Measurements from ENCODE around the gene GSE1. TPM values are rescaled to one million over a fixed set of nuclear protein-coding genes. Genes with fewer than 3 reads are reported as not detected.

GSE1 gene
- total RNA-seq, 4 donors from 2014 or later, result 54.2 to 155 (median 71.9) TPM

DNA sequence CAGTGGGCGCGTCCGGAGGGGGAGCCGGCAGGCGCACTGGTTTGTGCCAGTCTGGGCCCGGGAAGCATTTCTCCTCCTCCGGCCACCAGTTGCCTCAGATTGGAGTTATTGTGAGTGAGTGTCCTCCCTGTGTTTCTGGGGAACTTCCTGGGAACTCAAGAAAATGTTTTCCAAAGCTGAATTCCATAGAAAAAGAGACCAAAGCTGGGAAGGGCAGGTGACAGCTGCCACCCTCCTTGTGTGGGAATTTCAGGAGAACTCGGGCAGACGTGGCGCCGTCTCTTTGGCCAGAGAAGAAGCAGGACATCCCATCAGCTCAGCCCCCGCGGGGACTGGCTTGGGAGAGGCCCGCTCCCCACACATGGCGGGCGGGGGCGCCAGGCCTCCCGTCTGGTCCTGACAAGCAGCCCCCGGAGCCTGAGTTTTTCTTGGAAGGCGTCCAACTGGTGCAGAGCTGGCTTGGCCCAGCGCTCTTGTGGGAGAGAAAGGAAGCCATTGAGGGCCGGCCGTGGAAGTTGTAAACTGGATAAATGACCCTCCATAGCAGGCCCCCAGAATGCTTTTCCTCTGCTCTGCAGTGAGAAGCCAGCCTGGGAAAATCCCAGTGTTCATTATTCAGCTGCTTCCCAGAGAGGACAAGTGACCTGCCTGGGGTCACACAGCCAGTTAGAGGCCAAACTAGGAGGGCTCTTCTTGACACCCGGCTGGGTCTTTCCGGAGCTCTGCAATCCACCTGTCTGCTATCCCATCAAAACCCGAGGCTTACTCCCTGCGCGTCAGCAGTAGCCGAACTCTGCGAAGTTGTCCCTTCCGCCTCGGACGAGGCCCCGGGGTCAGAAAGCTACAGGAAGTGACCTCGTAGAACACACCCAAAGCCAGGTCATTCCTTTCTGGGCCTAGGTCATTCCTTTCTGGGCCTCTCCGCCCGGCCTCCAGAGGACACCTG is 39.2 kb upstream of the GSE1 start:
- peak; percentile 80 to 88 for DNase-seq
- peak in 1 of 2 donors; percentile 42 for TF ChIP-seq POLR2A (IDR thresholded peaks at IDR 0.05)
- TF ChIP-seq, protein P1, sequence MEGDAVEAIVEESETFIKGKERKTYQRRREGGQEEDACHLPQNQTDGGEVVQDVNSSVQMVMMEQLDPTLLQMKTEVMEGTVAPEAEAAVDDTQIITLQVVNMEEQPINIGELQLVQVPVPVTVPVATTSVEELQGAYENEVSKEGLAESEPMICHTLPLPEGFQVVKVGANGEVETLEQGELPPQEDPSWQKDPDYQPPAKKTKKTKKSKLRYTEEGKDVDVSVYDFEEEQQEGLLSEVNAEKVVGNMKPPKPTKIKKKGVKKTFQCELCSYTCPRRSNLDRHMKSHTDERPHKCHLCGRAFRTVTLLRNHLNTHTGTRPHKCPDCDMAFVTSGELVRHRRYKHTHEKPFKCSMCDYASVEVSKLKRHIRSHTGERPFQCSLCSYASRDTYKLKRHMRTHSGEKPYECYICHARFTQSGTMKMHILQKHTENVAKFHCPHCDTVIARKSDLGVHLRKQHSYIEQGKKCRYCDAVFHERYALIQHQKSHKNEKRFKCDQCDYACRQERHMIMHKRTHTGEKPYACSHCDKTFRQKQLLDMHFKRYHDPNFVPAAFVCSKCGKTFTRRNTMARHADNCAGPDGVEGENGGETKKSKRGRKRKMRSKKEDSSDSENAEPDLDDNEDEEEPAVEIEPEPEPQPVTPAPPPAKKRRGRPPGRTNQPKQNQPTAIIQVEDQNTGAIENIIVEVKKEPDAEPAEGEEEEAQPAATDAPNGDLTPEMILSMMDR (IDR thresholded peaks at IDR 0.05), result no peak

DNA sequence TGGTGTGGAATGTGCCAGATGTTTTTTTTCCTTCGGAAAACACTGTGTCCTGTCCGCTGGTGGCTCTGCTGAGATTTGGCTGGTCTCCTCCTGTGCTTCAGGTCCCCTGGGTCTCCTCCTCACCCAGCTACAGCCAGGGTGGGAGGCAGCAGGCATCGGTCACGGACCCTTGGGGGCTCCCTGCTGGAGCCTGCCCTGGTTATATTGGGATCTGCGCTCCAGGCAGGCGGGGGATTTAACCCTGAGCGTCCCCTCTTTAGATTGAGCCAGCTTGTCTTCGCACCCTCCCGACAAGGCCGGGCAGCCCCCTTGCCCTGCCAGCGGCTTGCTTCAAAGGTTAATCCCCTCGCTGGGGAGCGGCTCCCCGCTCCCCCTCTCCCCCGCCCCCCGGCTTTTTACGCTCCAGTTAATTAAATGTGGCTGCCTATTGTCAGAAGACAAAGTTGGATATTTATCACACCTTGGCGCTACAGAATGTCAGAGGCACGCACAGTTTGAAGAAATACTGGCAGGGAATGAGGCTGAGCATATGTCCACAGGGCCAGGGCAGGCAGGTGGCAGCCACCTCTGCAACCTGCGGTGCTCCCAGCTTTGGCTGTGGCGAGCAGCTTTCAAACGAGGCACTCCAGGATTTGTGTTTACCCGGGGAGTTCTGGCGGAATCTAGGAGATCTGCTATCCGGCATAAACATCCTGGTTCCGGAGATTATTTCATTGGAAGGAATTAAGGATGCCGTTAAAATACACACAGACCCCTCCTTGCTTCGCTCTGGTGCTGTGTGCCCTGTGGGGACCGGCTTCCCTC is 38.2 kb upstream of the GSE1 start:
- WGBS, 2 donors, result 45 to 46% methylated on average over 26 to 28 of the region's 29 CpGs
- peaks cover 54 to 67% of the 10 kb centered on the region in 2 donors for H3K4me1 ChIP-seq
- no peaks in the 10 kb centered on the region for H3K9me3 ChIP-seq
- DNase-seq, result peak; percentile 45 to 60
- H3K36me3 ChIP-seq, result no peaks in the 10 kb centered on the region
- no peak overlapping the region for H3K4me3 ChIP-seq (replicated peaks in 1 of 3)
- H3K27me3 ChIP-seq, result no peaks in the 10 kb centered on the region
- intact Hi-C loops (cut with DNase I), result no loop called here
- TF ChIP-seq, protein P1 (IDR thresholded peaks at IDR 0.05), result no peak
- TF ChIP-seq POLR2A (IDR thresholded peaks at IDR 0.05), result no peak
- peak overlapping the region; percentile 73 to 84 (median 74) for H3K27ac ChIP-seq

More for the DNA sequence above, 39.2 kb upstream of the GSE1 start:
- Histone ChIP-seq H3K27me3 (no peaks in the 10 kb centered on the region), H3K4me1 (peaks cover 61 to 76% of the 10 kb centered on the region in 2 donors), H3K36me3 (no peaks in the 10 kb centered on the region), H3K4me3 (replicated peaks in 1 of 3) (no peak overlapping the region), H3K27ac (peak overlapping the region; percentile 73 to 84 (median 74)), H3K9me3 (no peaks in the 10 kb centered on the region)
- intact Hi-C loops (cut with DNase I), result no loop called here
- WGBS, 2 donors, result 22 to 48% methylated on average over 20 to 26 of the region's 37 CpGs

DNA sequence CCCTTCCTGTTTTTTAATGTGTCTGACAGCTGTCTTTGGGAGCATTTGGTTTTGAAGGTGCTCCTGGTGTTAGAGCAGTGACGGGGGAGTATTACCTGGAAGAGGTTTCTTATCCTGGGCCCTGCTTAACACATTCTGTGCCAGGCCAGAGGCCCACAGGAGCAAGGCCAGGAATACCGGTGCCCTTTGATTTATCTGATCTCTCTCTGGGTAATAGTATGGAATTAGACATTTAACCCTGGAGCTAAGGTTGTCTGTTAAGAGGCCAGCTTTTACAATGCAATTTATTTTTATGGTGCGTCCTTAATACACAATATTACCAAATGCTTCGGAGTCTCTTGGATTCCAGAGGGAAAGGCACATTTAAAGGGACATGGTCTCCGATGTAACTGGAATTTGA is 37.2 kb upstream of the GSE1 start:
- TF ChIP-seq POLR2A (IDR thresholded peaks at IDR 0.05), result no peak
- TF ChIP-seq, protein P1 (IDR thresholded peaks at IDR 0.05), result no peak
- Histone ChIP-seq H3K27me3 (no peaks in the 10 kb centered on the region), H3K27ac (no peak overlapping the region), H3K9me3 (no peaks in the 10 kb centered on the region), H3K4me1 (peaks cover 47 to 64% of the 10 kb centered on the region in 2 donors), H3K4me3 (replicated peaks in 1 of 3) (no peak overlapping the region), H3K36me3 (no peaks in the 10 kb centered on the region)
- no peak for DNase-seq
- intact Hi-C loops (cut with DNase I), result no loop called here
- WGBS, 2 donors, result 82 to 87% methylated on average over 5 of the region's 5 CpGs

DNA sequence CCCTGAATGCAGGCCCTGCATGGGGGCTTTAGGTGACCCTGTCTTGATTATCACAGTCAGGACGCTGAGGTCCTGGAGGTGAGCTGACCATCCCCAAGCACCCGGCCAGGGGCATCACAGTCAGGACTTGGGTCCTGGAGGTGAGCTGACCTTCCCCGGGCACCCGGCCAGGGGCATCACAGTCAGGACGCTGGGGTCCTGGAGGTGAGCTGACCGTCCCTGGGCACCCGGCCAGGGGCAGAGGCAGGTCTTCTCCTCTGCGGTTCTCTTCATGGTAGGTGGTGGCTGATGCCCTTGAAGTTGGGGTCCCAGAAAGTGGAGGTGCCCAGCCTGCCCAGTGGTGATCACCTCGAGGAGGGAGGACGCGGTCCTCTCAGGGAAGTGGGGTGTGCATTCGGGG is 36.2 kb upstream of the GSE1 start:
- no peaks in the 10 kb centered on the region for H3K9me3 ChIP-seq
- H3K36me3 ChIP-seq, result no peaks in the 10 kb centered on the region
- intact Hi-C loops (cut with DNase I), result no loop called here
- peaks cover 53 to 62% of the 10 kb centered on the region in 2 donors for H3K4me1 ChIP-seq
- no peak overlapping the region for H3K4me3 ChIP-seq (replicated peaks in 1 of 3)
- no peak overlapping the region for H3K27ac ChIP-seq
- H3K27me3 ChIP-seq, result no peaks in the 10 kb centered on the region
- DNase-seq, result no peak
- 76 to 79% methylated on average over 6 to 12 of the region's 12 CpGs for WGBS, 2 donors
- no peak for TF ChIP-seq POLR2A (IDR thresholded peaks at IDR 0.05)
- TF ChIP-seq, protein P1 (IDR thresholded peaks at IDR 0.05), result no peak

Data from thyroid gland (tissue), 4 donors.